ENCODE data around the gene LNX2.

Gene LNX2

DNA sequence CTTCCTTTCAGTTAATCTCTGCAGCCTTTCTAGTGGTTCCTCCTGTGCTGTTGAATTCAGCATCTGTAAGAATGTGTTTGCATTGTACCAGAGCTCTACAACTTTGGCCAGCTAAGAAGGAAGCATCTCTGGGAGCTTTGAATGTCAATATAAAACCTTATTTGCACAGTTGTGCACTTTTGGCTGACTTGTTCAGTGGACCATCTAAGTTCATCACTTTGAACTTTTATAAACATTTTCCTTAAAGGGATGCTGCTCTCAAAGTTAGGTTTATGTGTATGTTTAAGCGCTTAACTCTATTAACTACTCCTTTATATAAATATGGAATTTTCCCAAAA is 16.9 kb upstream of the LNX2 start:
- TF ChIP-seq, protein P1, sequence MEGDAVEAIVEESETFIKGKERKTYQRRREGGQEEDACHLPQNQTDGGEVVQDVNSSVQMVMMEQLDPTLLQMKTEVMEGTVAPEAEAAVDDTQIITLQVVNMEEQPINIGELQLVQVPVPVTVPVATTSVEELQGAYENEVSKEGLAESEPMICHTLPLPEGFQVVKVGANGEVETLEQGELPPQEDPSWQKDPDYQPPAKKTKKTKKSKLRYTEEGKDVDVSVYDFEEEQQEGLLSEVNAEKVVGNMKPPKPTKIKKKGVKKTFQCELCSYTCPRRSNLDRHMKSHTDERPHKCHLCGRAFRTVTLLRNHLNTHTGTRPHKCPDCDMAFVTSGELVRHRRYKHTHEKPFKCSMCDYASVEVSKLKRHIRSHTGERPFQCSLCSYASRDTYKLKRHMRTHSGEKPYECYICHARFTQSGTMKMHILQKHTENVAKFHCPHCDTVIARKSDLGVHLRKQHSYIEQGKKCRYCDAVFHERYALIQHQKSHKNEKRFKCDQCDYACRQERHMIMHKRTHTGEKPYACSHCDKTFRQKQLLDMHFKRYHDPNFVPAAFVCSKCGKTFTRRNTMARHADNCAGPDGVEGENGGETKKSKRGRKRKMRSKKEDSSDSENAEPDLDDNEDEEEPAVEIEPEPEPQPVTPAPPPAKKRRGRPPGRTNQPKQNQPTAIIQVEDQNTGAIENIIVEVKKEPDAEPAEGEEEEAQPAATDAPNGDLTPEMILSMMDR (conservative IDR thresholded peaks at IDR 0.05; ENCODE audit: low read length): no peak
- no peak for DNase-seq (ENCODE audit: low read depth)
- no peak overlapping the region for H3K4me3 ChIP-seq (ENCODE audit: low read length)

DNA sequence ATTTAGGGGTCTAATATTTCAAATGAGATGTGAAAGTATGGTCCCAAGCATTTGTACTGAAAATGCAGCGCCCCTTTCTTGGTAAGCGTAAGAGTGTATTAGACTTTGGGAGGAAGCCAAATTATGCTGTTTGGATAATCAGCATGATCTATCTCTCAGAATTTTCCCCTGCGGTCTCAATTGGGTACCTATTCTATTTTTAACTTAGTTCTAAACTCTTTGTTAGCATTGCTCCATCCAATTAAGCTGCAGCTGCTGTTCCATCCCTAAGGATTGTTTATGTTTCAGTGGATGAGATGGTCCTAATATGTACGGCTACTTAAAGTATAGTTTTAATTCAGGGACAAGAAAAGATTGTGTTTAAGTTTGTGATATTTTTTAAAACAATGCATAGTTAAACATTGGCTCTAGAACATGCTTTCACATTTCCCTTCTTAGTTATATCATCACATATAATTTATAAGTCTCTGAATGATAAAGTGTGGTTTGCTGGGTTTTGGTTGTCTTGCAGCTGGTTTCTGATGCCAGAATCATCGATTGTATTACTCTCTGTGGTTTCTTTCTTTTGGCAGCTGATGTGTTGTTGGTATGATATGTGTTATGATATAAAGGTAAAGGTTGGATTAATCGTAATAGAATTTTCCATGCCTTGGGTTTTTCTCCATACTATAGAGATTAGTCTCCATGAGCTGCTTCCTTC is 16.4 kb upstream of the LNX2 start:
- TF ChIP-seq, protein P1 (conservative IDR thresholded peaks at IDR 0.05; ENCODE audit: low read length): no peak
- DNase-seq (ENCODE audit: low read depth): no peak
- no peak overlapping the region for H3K4me3 ChIP-seq (ENCODE audit: low read length)

DNA sequence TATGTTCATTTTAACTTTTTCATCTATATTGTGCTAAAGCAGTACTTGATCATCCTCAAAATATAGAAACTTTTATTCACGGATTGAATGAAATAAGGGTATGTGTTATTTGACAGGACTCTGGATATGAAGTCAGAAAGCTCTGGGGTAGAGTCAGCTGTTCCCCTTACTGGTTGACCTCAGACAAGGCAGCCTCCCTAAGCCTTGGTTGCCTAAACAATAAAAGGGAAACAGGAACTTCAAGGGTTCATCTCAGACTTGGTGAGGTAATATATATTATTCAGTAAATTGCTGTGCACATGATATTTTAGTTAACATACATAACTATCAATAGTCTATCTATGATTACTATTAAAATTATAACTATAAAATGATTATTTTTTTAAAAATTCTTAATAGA is 14.9 kb upstream of the LNX2 start:
- TF ChIP-seq, protein P1 (conservative IDR thresholded peaks at IDR 0.05; ENCODE audit: low read length): no peak
- no peak for DNase-seq (ENCODE audit: low read depth)
- H3K4me3 ChIP-seq (ENCODE audit: low read length): no peak overlapping the region

DNA sequence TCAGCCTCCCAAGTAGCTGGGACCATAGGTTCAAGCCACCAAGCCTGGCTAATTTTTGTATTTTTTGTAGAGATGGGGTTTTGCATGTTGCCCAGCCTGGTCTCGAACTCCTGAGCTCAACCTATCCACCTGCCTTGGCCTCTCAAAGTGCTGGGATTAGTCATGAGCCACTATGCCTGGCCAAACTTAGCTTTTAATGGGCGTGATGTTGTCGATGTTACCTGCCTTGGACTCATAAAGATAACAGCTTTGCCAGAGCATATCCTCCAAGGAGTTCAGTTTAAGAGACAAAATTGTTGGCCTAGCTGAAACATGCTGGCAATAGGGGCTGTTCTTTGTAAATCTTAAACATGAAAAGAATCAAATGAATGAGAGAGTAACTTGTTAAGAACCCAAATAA is 14.5 kb upstream of the LNX2 start:
- no peak for DNase-seq (ENCODE audit: low read depth)
- TF ChIP-seq, protein P1 (conservative IDR thresholded peaks at IDR 0.05; ENCODE audit: low read length): no peak
- H3K4me3 ChIP-seq (ENCODE audit: low read length): no peak overlapping the region

DNA sequence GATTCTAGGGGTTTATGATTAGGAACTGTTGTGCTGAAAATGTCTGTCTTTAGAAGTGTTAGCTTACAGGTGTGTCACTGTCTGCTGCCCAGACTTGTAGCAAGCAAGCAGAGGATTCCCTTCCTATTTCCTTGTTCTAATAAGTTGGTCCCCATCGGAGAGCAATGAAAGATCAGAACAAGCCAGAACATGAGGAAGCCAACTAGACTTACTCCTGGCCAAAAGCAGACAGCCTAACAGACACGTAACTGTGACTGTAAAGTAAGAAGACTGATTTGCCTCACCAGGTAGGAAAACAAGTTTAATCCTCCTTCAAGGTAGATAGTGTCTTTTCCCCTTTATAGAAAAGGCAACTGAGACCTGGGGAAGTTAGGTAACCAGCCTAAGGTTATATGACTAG is 13.9 kb upstream of the LNX2 start:
- DNase-seq (ENCODE audit: low read depth): no peak
- TF ChIP-seq, protein P1 (conservative IDR thresholded peaks at IDR 0.05; ENCODE audit: low read length): no peak
- no peak overlapping the region for H3K4me3 ChIP-seq (ENCODE audit: low read length)

DNA sequence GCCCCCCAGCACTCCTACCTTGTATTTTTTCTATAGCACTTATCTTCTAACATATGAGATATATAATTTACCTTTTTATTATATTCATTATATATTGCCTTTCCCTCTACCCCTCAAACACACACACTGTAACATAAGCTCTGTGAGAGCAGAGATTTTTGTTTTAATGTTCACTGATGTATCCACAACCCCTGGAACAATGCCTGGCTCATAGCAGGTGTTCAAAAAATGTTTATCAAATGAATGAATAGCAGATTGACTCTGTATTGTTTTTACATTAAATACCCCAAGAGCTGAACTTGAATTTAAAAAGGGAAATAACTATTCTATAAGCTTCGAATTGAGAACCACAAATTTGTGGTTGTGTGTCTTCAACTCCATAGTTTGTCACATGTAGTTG is 12.3 kb upstream of the LNX2 start:
- TF ChIP-seq, protein P1 (conservative IDR thresholded peaks at IDR 0.05; ENCODE audit: low read length): no peak
- H3K4me3 ChIP-seq (ENCODE audit: low read length): no peak overlapping the region
- DNase-seq (ENCODE audit: low read depth): no peak

DNA sequence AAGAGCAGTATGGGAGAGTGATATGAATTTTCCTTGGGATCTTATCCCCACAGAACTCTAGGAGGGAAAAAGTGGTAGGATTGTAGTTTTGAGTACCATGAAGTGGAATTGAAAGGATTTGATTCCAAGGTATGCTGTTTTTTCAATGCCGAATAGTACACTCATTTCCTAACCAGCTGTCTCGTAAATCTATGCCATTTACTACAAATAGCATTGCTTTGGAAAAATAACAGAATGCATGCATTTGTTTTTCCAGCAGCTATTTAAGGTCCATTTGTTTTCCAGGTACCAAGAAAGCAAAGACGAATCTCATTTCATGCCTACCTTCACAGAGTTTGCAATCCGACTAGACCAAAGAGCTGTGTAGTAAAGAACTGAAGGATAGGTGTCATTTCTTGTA is 11.9 kb upstream of the LNX2 start:
- no peak overlapping the region for H3K4me3 ChIP-seq (ENCODE audit: low read length)
- TF ChIP-seq, protein P1 (conservative IDR thresholded peaks at IDR 0.05; ENCODE audit: low read length): no peak
- no peak for DNase-seq (ENCODE audit: low read depth)

Data from AG10803 (cell line).